HG03521 (cell line): ENCODE measurements around the gene ABTB2.

Experiments used
- ATAC-seq: cut with Tn5 transposase; IDR thresholded peaks from one replicate; pipeline ENCODE4 v1.9.1; 2021; ENCODE audit warnings: mild to moderate bottlenecking, moderate library complexity; ENCODE audit not compliant: unreplicated experiment

ABTB2 gene

GRCh38 chr11:34243600-34244464, 114.0 kb downstream of the ABTB2 start:
- ATAC-seq, result peak; percentile 72

- ATAC-seq, result no peak
These were observed 115.7 kb downstream of the ABTB2 start for GRCh38 chr11:34242037-34242625.

GRCh38 chr11:34240150-34240494, 117.7 kb downstream of the ABTB2 start:
- ATAC-seq, result no peak

GRCh38 chr11:34239465-34240149, 118.2 kb downstream of the ABTB2 start:
- ATAC-seq, result no peak

GRCh38 chr11:34238966-34239365, 118.8 kb downstream of the ABTB2 start:
- no peak for ATAC-seq

GRCh38 chr11:34238533-34238932, 119.3 kb downstream of the ABTB2 start:
- no peak for ATAC-seq

GRCh38 chr11:34236572-34236971, 121.2 kb downstream of the ABTB2 start:
- ATAC-seq, result no peak

- ATAC-seq, result no peak
These were observed 122.2 kb downstream of the ABTB2 start for GRCh38 chr11:34235591-34236071.

- no peak for ATAC-seq
These were observed 122.6 kb downstream of the ABTB2 start for GRCh38 chr11:34235189-34235588.

GRCh38 chr11:34234086-34234740, 123.6 kb downstream of the ABTB2 start:
- ATAC-seq, result peak; percentile 70

GRCh38 chr11:34233215-34233614, 124.6 kb downstream of the ABTB2 start:
- ATAC-seq, result no peak

- no peak for ATAC-seq
These were observed 125.0 kb downstream of the ABTB2 start for GRCh38 chr11:34232807-34233206.

- ATAC-seq, result no peak
These were observed 131.6 kb downstream of the ABTB2 start for GRCh38 chr11:34226210-34226609.

- ATAC-seq, result no peak
These were observed 132.7 kb downstream of the ABTB2 start for GRCh38 chr11:34225091-34225490.

GRCh38 chr11:34224434-34224966, 133.3 kb downstream of the ABTB2 start:
- no peak for ATAC-seq

GRCh38 chr11:34223907-34224306, 133.9 kb downstream of the ABTB2 start:
- no peak for ATAC-seq

GRCh38 chr11:34223021-34223813, 134.6 kb downstream of the ABTB2 start:
- no peak for ATAC-seq

GRCh38 chr11:34222030-34222429, 135.8 kb downstream of the ABTB2 start:
- ATAC-seq, result no peak

- no peak for ATAC-seq
These were observed 137.9 kb downstream of the ABTB2 start for GRCh38 chr11:34219941-34220370.

GRCh38 chr11:34219279-34219678, 138.5 kb downstream of the ABTB2 start:
- no peak for ATAC-seq
